GM18873 (cell line): ENCODE data around the gene ELK4.

ENCODE experiments used
- ATAC-seq: cut with Tn5 transposase; IDR thresholded peaks from one replicate; pipeline ENCODE4 v1.9.1; 2021; ENCODE audit warnings: mild to moderate bottlenecking, moderate library complexity, moderate number of reproducible peaks; ENCODE audit not compliant: unreplicated experiment, low FRiP score

The ELK4 gene

DNA sequence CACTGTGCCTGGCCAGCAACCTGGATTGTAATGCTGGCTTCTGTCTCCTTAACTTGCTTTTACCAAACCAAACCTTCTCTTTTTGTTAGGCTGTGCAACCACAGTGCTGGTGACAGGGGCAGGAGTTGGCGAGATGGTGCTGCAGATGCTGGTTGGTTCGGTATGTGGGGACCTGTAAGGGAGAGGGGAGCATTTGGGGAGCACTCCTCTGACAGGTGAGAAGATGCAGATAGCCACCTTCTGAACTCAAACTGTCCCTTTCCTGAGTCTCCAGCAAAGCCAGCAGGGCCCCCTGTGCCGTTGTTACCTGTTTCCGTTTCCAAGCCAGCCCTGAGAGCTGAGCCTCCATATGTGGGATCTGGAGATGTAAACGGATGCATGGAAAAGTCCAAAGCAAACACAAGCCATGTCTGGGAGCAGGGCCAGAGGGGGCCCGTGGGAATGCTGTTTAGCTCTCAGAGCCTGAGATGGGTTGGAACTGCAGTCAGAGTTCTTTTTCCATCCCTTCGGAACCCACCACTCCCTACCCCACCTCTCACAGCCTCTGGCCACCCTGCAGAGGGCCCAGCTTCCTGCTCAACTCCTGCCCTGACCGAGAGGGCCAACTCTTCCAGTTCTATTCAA, 34.0 kb downstream of the ELK4 start:
- no peak for ATAC-seq

DNA sequence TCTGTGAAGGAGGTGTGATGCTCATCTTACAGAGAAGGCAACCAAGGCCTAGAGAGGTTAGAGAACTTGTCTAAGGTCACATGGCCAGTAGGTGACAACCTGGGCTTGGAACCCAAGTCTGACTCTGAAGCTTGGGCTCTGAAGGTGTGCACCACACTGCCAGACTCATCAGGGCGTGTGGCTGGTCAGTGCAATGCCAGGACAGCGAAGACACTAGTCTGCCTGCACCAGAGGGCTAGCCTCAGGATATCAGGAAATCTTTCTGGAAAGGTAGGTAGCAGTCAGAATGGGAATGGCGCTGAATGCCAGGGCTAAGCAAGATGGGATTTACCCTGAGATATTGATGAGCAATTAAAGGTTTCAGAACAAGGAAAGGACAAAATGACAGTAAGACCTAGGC, 34.9 kb downstream of the ELK4 start:
- no peak for ATAC-seq

DNA sequence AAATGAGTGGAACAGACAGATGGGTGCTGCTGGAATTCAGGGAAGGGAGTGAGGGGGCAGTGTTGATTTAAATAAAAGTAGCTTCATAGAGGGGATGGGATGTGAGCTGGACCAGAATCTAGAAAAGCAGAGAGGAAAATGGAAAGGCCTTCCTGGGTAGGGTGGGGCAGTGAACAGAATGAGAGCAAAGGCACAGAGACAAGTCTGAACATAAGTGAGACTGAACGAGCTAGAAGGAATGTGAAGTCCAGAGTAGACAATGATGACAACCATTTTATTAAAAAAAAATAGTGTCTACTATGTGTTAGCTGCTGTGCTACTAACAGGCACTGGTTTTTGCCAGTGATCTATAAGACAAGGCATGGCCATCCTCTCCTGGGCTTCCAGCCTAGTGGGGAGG, 36.0 kb downstream of the ELK4 start:
- ATAC-seq: no peak

DNA sequence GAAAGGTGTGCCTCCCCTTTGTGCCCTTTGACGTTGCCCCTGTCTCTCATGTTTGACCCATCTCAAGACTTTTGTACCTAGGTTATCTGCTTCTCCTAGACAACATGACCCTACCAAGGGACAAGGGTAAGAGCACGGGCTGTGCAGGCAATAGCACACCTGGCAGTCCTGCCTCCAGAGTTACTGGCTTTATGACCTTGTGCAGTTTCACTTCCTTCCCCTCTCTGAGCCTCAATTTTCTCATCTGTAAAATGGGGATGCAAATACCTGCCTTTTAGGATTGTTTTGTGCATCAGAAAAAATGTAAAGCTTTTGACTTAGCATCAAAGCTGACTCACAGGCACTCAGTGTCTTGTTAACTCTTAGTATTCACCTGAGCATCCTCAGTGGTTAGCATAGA, 36.4 kb downstream of the ELK4 start:
- ATAC-seq: no peak

DNA sequence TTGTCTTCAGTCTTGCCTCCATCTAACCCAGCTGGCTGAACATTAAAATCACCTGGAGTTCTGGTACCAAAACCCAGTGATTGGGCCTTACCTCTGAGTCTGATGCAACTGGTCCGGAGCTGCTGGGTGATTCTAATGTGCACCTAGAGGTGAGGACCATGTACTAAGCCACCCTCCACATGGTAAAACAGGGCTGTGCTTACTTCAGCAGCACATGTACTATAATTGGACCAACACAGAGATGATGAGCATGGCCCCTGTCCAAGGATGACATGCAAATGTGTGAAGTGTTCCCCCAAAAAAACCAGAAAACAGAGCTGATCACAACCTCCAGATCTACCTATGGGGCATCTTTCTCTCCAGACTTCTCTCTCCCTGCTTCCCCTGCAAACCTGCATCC, 37.0 kb downstream of the ELK4 start:
- ATAC-seq: no peak

DNA sequence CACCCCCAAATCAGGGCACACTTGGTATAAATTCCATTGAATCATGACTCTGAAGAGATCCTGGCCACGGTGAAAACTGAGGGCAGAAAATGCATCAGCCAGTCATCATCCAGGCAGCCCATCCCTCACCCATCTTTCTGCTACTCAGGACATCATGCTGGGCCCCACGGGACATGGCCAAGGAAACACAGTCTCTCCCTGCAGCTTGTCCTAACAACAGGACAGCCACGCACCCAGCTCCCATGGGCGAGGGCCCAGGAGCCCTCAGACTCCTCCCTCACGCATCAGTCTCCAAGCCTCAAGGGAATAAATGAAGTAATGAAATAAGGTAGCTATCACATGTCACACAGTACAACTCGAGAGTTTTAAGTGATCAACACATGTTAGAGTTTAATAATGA, 37.8 kb downstream of the ELK4 start:
- no peak for ATAC-seq

DNA sequence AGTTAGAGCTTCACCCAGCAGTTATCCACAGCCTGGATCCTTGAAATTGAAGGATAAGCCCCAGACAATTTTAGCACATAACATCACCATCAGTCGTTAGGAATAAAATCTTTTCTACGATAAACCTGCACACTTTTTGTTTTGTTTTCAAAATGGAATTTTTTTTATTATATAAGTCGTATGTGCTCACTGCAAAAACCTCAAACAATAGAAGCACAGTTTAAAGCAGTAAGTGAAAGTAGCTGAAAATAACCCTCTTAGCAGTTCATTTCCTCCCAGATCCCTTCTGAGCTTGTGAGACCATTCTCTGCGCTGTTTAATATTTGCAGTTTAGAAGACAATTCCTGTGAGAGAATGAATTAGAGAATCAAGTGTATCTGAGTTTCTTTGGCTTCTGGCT, 38.3 kb downstream of the ELK4 start:
- ATAC-seq: no peak

DNA sequence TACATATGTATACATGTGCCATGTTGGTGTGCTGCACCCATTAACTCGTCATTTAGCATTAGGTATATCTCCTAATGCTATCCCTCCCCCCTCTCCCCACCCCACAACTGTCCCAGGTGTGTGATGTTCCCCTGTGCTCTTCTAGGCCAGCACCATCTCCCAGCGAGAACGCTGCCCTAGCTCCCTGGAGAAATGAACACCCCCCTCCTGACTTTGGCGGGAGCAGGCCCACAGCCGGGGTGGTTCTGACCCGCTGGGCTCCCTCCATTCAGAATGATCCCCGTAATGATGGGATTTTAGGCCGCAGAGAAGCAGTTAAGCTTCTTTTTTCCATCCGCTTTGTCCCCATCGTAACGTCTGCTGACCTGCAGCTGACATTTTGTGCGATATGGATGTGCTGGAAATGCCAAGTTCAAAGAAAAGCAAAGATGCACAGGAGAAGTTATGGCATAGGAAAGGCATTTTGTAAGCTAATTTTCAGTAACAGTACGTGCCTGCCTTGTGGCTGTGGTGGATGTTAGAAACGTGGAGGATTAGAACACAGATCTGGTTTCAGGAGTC, 39.3 kb downstream of the ELK4 start:
- no peak for ATAC-seq

DNA sequence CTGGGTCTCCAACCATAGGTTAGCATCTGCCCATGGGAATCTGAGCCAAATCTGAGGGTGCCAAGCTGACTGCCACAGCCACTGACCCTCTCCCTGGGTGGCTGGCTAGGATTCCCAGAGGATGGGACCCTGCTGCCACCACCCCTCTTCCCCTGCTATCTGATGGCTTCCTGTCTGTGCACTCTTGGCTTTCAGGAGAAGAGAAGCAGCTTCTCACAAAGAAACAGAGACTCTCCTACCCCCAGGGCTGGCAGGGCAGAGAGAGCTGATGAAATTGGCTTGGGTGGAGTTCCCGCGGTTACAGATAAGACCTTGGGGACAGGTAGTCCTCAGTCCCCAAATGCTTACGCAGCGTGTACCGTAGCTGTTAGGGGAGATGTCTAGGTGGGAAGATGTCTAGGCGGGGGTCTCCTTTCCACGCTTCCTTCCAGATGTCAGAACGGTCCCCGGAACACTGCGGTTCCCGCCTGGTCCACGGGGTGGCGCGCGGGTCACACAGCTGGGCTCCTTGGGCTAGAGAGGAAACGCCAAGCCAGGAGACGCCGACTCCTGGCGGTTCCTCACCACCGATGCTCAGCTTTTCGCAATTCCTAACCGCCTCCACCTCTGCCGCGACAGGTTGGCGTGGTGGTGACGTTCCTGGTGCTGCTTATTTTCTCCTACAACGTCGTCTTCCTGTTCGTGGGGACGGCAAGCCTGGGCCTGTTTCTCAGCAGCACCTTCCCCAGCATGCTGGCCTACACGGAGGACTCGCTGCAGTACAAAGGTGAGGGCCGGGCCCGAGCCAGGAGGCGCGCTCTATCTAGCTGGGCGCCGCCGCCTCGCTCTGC, 40.1 kb downstream of the ELK4 start:
- peak; percentile 55 for ATAC-seq

DNA sequence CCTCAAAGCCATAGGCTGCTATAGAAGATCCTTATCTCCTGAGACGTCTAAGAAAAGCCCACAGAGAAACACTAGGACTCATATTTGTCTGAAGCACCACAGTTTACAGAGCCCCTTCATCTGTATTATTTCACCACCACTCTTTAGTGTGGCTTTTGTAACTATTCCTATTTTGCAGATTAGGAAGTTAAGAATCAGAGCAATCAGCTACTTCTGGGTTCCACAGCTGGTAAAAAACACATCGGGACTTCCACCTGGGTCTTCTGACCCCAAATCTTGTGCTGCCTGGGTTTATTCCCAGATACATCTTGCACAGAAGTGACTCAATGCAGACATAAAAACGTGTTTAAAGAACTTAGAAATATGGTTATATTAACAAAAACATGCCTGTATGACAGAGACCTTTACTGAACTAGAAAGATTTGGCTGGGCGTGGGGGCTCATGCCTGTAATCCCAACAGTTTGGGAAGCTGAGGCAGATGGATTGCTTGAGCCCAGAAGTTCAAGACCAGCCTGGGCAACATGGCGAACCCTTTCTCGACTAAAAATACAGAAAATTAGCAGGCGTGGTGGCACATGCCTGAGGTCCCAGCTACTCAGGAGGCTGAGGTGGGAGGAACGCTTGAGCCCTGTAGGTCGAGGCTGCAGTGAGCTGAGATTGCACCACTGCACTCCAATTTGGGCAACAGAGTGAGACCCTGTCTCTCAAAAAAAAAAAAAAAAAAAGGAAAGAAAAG, 40.9 kb downstream of the ELK4 start:
- no peak for ATAC-seq

DNA sequence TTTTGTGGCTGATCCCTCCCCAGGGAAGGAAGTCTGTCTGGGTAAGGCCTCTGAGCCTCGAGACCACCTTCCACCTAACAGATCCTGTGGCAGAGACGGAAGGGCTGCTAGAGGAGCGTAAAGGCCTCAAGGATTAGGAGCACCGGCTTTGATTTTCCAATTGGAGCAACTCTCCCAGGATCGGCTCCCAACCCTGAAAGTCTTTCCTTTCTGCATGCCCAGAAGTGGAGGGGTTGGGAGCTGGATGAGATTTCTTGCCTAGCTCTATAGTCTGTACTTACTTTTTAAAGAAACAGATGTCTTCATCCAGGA, 41.4 kb downstream of the ELK4 start:
- ATAC-seq: no peak

DNA sequence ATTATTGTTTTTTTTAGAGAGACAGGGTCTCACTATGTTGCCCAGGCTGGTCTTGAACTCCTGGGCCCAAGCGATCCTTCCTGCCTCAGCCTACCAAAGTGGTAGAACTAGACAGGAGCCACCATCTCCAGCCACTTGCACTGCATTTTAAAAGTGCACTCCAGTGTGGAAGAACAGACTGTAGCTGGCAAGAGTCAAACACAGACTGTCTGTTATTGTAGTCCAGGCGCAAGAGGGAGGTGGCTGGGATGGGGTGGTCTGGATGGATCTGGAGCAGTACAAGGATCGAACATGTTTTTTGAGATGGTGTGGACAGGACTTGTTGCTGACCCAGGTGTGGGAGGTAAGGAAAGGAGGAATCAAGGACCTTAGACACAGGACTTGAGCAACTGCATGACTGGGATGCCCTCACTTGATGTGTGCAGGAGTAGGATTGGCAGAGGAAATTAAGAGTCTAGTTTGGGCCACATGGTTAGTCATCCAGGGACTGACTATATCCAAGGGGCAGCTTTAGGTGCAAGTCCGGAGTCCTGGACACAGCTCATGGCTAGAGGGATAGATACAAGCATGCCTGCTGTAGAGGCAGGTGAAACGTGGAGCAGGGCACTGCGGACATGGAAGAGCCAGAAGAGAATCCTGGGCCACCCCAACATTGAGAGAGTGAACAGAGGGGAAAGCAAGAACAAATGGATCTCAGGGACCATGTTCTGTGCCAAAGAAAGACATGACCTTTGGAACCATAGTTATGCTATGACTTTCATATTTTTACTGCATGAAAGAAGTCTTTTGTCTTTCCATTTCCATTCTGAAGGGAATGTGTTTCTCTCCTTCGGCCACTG, 42.0 kb downstream of the ELK4 start:
- no peak for ATAC-seq

DNA sequence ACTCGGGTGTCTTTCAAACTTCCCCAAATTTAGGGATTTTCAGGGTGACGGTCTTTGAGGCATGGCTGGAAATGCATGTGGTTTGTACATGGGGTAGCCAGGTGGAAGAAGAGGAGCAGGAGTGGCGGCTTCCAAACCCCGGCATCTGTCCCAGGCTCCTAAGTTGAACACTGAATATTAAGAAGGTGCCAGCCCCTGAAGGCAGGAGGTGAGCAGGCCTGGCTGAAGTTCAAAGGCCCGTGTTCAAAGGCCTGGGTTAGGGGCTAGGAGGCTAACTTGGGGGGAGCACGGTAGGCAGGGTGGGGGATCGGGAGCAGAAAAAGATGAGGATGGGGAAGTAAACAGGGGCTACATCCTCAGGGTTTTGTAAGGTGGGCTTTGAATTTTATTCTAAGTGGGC, 42.8 kb downstream of the ELK4 start:
- ATAC-seq: no peak

DNA sequence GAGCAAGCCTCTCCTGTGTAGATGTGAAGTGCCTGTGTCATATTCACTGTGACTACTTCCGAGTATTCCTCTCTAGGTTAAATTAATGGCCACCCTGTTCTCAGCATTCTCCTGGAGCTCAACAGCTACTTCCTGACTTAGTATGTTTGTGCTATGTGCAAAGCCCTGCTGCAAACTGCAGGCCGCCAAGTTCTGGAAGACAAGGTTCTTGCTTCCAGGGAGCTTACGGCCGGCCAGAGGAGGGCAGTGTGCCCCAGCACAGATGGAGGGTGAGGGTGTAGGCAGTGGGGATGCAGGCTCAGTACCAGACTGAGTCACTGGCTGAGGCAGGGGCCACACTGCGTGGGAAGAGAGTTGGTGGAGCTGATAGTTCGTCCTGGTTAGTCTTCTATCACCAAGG, 43.2 kb downstream of the ELK4 start:
- ATAC-seq: no peak

DNA sequence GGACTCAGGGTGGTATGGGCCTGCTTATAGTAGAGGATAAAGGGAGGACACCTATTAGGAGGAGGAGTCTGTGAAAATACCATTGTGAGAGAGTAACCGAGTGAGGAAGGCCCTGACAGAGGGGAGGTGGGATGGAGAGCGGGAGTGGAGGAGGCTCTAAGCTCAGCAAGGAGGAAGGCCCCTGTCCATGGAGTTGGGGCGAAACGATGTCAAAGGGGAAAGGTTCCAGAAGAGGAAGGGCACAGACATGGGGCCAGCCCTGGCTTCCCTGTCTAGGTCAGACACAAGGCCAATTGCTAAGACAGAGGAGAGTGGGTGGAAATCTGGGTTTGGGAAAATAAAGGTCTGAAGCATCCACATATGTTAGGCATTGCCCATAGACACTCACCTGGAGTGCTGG, 44.2 kb downstream of the ELK4 start:
- ATAC-seq: no peak

DNA sequence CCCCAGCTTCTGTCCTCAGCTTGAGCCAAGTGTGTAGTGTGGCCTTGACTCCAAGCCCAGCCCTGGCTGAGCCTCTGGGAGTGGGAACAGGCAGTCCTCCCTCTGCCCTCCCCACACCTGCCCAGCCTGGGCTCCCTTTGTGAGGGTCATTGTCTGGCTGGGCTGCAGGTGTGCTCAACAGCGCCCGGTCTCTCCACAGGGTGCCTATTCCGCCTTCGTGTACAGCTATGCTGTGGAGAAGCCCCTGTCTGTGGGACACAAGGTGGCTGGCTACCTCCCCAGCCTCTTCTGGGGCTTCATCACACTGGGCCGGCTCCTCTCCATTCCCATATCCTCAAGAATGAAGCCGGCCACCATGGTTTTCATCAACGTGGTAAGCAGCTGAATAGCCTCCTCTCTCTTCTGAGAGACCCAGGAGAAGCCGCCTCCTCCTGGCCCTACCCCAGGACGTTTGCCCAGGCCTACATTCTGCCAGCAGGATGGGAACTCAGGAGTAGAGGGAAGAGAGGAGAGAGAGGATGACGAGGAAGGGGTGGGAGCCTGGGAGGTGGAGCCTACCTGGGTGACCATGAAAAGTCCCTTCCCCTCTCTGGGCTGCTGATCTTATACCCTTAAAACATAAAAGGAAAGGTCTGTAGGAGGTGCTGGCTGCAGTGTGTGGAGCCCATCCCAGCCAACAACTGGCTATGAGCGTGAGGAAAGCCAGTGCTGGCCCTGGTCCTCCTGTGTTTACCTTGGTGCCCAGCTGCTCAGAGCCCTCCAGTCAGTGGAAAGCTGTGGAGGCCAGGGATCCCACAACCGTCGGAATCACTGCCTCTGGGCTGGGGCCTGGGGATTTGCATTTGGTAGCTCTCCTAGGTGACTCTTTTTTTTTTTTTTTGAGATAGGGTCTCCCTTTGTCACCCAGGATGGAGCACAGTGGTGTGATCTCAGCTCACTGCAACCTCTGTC, 45.7 kb downstream of the ELK4 start:
- no peak for ATAC-seq

DNA sequence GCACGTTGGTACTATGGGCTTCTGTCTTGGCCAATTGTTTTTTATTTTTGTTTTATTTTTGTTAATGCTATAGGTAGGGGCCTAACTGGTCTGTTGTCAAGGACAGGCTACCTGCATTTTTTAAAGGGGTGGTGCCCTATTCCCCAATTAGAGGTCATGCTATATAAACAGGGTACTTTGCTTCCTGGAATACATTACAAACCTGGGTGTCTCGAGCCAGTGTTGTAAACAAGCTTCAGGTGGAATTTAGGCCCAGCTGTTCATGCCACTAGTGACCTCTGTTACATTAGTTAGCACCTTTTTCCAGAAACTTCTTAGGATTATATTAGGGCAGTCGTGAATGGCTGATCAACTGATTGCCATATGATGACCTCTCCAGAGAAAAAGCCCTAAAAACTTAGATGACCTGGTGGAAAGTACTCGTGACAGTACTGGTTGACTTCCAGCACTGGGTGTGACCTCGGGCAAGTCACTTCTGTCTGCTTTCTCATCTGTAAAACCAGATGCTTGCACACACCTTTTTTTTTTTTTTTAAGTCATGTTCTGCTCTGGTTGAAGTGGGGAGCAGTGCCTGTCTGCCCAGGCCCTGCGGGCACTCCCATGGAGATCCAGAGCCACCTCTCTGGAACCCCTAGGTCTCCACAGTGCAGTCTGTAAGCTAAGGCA, 46.5 kb downstream of the ELK4 start:
- ATAC-seq: no peak

DNA sequence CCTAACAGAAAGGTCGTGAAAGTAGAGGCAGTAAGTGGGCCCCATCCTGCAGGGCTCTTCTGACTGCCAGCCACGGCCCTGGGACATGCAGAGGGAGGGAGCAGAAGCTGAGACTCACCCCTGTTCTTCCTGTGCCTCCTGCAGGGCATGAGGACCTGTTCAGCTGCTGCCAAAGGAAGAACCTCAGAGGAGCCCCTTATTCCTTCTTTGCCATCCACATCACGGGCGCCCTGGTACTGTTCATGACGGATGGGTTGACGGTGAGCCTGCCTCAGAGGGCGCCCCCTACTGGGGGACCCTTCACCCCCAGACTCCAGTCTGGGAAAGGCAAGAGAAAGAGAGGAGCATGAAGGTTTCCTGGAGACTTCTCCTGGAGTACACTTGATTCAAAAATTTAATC, 47.1 kb downstream of the ELK4 start:
- no peak for ATAC-seq
